Muscle layer of colon (tissue), 2 donors: ENCODE measurements around the gene CHKA.

Source experiments
- H3K27ac ChIP-seq: one replicate; pipeline ENCODE4 v1.7.0; 2013; ENCODE audit warnings: low read depth, mild to moderate bottlenecking, low read length, moderate library complexity
- H3K27me3 ChIP-seq, 2 donors: one replicate each; pipeline ENCODE4 v1.7.0; 2013; ENCODE audit warnings: low read length in 2 of 2, mild to moderate bottlenecking in 2 of 2; ENCODE audit not compliant: insufficient read depth in 2 of 2, control insufficient read depth in 1 of 2
- H3K36me3 ChIP-seq: one replicate; pipeline ENCODE4 v1.7.0; 2013; ENCODE audit warnings: mild to moderate bottlenecking, low read length; ENCODE audit not compliant: insufficient read depth
- H3K4me1 ChIP-seq: one replicate; pipeline ENCODE4 v1.7.0; 2013; ENCODE audit warnings: mild to moderate bottlenecking, low read length; ENCODE audit not compliant: insufficient read depth
- H3K4me3 ChIP-seq, 2 donors: one replicate each; pipeline ENCODE4 v1.7.0; 2013; ENCODE audit warnings: low read length in 2 of 2, low read depth in 1 of 2, mild to moderate bottlenecking in 1 of 2, moderate library complexity in 1 of 2
- H3K9ac ChIP-seq: one replicate; pipeline ENCODE4 v1.7.0; 2013; ENCODE audit warnings: low read length
- H3K9me3 ChIP-seq: one replicate; pipeline ENCODE4 v1.7.0; 2013; ENCODE audit warnings: mild to moderate bottlenecking, low read length
- donor health status: abdominal sarcoma.
- donor health status: Adenocarcinoma of cecum.

Gene CHKA

DNA sequence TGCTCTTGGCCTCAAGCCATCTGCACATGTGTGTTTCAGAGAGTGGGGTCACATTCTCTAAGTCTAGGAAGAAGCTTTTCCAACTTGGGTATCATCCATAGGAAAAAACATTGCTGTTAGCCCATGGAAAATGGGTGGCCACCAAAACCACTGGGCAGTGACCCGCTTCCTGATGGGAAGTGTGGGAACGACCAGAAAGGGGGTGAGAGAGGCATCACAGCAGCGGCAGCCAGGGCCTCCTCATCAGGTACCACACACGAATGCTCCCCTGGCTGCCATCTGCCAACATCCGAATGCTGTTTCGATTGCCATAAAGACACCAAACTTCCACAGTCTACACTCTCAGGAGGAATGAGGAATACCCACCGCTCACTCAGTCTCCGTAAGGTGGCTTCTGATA, 40.3 kb downstream of the CHKA start:
- no peaks in the 10 kb centered on the region for H3K9me3 ChIP-seq
- peaks cover 17% of the 10 kb centered on the region for H3K36me3 ChIP-seq
- H3K4me1 ChIP-seq: no peaks in the 10 kb centered on the region
- H3K9ac ChIP-seq: no peak overlapping the region
- no peak overlapping the region for H3K4me3 ChIP-seq
- H3K27me3 ChIP-seq: no peaks in the 10 kb centered on the region
- H3K27ac ChIP-seq: no peak overlapping the region

GRCh38 chr11:68077617-68078582, 43.3 kb downstream of the CHKA start:
- Histone ChIP-seq H3K9ac (no peak overlapping the region), H3K4me3 (no peak overlapping the region), H3K27me3 (no peaks in the 10 kb centered on the region), H3K4me1 (no peaks in the 10 kb centered on the region), H3K9me3 (no peaks in the 10 kb centered on the region), H3K36me3 (peaks cover 20% of the 10 kb centered on the region), H3K27ac (no peak overlapping the region)

GRCh38 chr11:68076371-68077042, 44.7 kb downstream of the CHKA start:
- no peaks in the 10 kb centered on the region for H3K27me3 ChIP-seq
- peaks cover 31% of the 10 kb centered on the region for H3K36me3 ChIP-seq
- H3K27ac ChIP-seq: no peak overlapping the region

GRCh38 chr11:68074584-68075352, 46.4 kb downstream of the CHKA start:
- Histone ChIP-seq H3K27me3 (no peaks in the 10 kb centered on the region), H3K4me1 (no peaks in the 10 kb centered on the region), H3K9me3 (no peaks in the 10 kb centered on the region), H3K36me3 (peaks cover 37% of the 10 kb centered on the region), H3K4me3 (no peak overlapping the region), H3K9ac (no peak overlapping the region), H3K27ac (no peak overlapping the region)

More at GRCh38 chr11:68076371-68077042, 44.7 kb downstream of the CHKA start:
- H3K4me3 ChIP-seq: no peak overlapping the region
- no peaks in the 10 kb centered on the region for H3K9me3 ChIP-seq
- no peaks in the 10 kb centered on the region for H3K4me1 ChIP-seq
- no peak overlapping the region for H3K9ac ChIP-seq

- H3K9ac ChIP-seq: no peak overlapping the region
- H3K4me1 ChIP-seq: no peaks in the 10 kb centered on the region
- H3K27ac ChIP-seq: no peak overlapping the region
- no peaks in the 10 kb centered on the region for H3K27me3 ChIP-seq
- peaks cover 65% of the 10 kb centered on the region for H3K36me3 ChIP-seq
- H3K9me3 ChIP-seq: no peaks in the 10 kb centered on the region
- H3K4me3 ChIP-seq: no peak overlapping the region
Observed at GRCh38 chr11:68071281-68072048, 49.7 kb downstream of the CHKA start.

GRCh38 chr11:68067991-68068390, 53.2 kb downstream of the CHKA start:
- H3K4me3 ChIP-seq: no peak overlapping the region
- H3K36me3 ChIP-seq: peaks cover 79% of the 10 kb centered on the region
- H3K9me3 ChIP-seq: no peaks in the 10 kb centered on the region

GRCh38 chr11:68066742-68067141, 54.4 kb downstream of the CHKA start:
- no peaks in the 10 kb centered on the region for H3K9me3 ChIP-seq
- H3K36me3 ChIP-seq: peaks cover 84% of the 10 kb centered on the region
- H3K27me3 ChIP-seq: no peaks in the 10 kb centered on the region
- no peaks in the 10 kb centered on the region for H3K4me1 ChIP-seq
- H3K27ac ChIP-seq: no peak overlapping the region
- H3K9ac ChIP-seq: no peak overlapping the region
- H3K4me3 ChIP-seq: no peak overlapping the region

More at GRCh38 chr11:68067991-68068390, 53.2 kb downstream of the CHKA start:
- Histone ChIP-seq H3K27ac (no peak overlapping the region), H3K4me1 (no peaks in the 10 kb centered on the region), H3K27me3 (no peaks in the 10 kb centered on the region), H3K9ac (no peak overlapping the region)

DNA sequence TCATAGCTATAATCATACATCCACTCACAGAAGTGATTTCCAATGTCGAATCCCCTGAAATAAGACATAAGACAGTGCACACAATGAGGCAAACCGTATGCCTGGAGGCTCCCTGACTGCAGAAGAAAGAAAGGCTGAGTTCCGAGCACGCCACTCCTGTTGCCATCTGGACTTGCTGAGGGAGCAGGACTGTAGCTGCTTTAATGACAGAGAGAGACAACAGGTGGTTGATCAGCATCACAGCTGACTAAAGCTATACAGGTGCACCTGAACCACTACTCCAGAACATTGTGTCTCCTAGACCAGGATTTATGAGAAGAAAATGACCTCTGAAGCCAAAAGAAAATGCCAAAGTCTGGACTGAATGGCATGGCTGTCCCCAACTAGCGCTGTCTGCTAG, 55.3 kb downstream of the CHKA start:
- Histone ChIP-seq H3K4me3 (no peak overlapping the region), H3K27me3 (no peaks in the 10 kb centered on the region), H3K9ac (no peak overlapping the region), H3K27ac (no peak overlapping the region), H3K36me3 (peaks cover 82% of the 10 kb centered on the region), H3K4me1 (no peaks in the 10 kb centered on the region), H3K9me3 (no peaks in the 10 kb centered on the region)

- no peaks in the 10 kb centered on the region for H3K9me3 ChIP-seq
- no peak overlapping the region for H3K4me3 ChIP-seq
- peaks cover 78% of the 10 kb centered on the region for H3K36me3 ChIP-seq
- no peak overlapping the region for H3K9ac ChIP-seq
- no peak overlapping the region for H3K27ac ChIP-seq
- H3K27me3 ChIP-seq: no peaks in the 10 kb centered on the region
- no peaks in the 10 kb centered on the region for H3K4me1 ChIP-seq
Observed at GRCh38 chr11:68064926-68065325, 56.3 kb downstream of the CHKA start.

DNA sequence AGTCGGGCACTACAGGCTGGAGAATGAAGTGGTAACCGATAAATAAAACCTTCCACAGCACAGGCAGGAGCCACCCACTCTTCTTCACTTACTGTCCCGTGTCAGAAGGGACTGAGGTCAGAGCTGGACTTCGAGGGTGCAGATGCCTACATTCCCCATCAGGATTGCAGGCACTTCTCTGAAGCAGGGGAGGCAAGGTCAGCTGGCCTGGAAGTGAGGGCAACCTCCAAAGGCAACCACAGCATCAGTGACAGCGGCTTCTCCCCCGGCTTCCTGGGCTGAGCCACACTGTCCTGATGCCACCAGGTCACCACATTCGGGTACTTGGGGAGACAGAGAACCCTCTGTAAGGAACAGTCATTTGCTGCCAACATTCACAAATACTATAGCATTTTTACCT, 59.7 kb downstream of the CHKA start:
- H3K4me3 ChIP-seq: no peak overlapping the region
- no peaks in the 10 kb centered on the region for H3K4me1 ChIP-seq
- H3K36me3 ChIP-seq: peaks cover 51% of the 10 kb centered on the region
- no peaks in the 10 kb centered on the region for H3K9me3 ChIP-seq
- H3K9ac ChIP-seq: no peak overlapping the region
- no peaks in the 10 kb centered on the region for H3K27me3 ChIP-seq
- H3K27ac ChIP-seq: no peak overlapping the region
